GM19463 (cell line): Measurements from ENCODE around the gene CHST1.

Experiments
- ATAC-seq: cut with Tn5 transposase; IDR thresholded peaks from one replicate; pipeline ENCODE4 v1.9.1; 2021; ENCODE audit warnings: mild to moderate bottlenecking, moderate library complexity; ENCODE audit not compliant: unreplicated experiment

Gene CHST1

DNA sequence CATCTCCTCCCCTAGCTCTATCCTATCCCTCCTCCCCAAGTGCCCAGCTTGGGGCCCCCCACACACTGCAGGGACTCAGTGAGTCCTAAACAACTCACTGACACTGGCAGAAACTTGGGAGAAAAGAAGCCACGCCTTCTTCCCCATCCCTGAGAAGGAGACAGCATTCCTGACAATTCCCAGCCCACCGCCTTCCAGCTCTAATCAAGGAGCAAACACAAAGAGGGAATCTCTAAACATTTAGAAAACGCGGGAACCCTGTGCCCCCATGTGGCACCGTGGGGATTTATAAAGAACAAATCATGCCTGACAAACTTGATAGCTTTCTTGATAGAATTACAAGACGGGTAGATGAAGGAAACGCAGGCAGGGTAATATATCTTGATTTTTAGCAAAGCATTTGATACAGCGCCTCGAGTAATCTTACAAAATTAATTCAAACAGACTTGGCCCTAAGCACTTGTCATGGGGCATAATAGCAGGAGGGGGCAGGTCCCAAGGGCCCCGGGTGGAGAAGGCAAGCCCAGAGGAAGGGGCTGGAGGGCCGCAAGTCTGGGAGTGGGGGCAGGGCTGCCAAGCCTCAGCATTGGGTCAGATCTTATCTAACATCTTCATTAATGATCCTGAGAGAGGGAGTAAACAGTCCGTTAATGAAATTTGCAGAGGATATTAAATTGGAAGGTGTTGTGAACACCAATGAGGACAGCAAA is 4.5 kb downstream of the CHST1 start:
- no peak for ATAC-seq

DNA sequence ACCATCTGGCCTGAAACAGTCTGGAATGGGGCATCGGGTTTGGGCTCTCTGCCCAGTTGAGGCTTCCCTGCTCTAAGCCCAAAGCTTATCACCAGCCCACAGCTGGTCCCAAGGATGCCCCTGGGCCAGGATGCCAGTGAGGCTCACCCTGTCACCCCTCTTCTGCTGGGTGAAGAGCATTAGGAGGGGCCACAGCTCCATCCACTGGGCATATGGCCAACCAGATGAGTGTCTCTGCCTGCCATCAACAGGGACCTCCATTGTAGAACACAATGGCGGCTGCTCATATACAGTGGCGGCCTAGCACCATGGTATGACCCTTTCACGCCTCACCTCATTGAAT is 5.6 kb downstream of the CHST1 start:
- no peak for ATAC-seq

DNA sequence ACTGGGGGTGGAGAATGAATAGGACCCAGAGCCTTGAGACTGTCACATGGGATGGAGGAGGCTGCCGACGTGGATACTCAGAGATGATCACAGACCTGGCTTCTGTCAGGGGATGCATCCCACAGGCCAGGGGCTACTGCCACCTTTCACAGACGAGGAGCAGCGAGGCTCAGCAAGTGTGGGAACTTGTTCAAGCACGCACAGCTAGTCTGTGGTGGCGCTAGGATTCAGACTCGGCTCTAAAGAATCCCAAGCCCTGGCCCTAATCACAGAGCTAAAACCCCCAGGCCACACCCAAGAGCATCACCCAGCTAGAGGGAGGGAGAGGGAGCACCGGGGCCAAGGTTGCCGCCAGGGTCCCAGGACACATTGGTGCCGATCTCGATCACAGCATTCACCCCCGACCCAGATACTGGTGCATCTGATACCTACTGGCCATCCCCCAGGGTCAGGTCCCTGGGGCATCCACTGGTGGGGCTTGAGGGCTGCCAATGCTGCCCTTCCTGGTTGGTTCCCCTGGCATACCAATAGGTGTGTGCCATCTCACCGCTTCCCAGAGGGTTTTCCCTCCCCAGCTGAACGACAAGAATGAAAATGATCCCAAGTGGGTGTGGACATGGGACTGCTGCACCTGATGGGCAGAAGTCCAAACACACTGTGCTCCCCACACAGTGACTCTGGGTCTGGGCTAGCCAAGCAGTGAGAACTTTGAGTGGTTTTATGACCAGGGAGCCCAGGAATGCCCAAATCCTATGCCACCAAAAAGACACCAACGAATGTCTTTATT is 6.2 kb downstream of the CHST1 start:
- ATAC-seq = no peak

DNA sequence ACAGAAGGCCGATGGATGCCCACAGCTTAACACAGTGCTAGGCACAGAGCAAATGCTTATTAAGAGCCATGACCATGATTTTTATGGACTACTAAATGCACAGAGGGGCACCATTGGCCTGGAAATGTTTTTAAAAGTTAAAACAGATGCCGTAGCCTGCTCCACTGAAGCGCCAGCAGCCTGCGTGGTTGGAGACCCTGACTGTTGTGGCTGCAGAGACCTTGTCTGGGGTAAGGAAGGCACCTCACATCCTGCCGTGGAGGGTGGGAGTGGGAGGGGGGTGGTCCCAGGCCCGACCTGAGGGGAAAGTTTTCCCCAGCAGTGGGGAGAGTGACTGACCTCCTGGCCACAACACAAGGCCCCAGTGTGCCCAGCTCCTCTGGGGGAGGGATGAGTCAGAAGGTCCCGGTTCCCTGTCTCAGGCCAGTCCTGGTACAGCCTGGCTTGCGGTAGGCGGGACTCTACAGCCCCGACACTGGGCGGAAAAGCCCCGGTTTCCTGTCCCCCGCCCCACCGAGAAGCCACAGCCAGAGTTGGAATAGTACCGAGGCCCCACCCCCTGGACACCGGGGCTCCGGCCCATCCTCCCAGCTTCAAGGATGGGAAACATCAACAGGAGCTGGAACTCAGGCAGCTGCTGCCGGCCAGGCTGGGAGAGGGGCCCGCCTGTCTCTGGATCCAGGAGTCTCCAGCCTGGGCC is 7.0 kb downstream of the CHST1 start:
- ATAC-seq = peak; percentile 78

DNA sequence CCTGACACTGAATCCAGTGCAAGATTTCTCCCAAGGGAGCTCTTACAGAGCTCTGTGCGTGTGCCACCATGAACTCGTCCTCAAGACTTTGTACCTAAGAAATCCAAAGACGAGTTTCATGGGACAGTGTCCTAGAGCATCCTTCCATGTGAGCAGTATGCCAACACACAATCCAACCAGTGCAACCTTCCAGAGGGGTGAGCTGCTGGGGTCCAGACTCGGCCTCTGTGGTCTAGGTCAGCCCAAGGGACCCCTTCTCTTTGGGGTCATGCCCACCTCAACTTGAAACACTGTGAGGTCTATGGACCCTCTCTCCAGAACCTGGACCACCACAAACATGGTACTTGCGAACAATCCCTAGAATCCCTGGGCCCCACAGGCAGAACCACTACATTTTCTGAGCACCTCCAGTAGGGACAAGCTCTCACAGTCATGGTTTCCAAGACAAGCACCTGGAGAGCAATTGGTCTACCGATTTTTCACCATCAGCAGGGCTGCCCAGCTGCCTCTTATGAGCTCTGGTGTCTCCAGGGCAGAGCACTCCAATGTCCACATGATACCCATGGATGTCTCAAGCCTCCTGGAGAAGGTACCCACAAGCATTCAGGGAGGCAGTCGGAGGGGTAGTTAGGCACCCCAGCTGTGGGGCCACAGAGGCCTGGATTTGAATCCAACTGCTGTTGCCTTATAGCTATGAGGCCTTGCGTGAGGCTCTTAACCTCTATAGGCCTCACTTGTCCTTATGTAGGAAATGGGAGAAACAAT is 7.7 kb downstream of the CHST1 start:
- ATAC-seq = no peak

DNA sequence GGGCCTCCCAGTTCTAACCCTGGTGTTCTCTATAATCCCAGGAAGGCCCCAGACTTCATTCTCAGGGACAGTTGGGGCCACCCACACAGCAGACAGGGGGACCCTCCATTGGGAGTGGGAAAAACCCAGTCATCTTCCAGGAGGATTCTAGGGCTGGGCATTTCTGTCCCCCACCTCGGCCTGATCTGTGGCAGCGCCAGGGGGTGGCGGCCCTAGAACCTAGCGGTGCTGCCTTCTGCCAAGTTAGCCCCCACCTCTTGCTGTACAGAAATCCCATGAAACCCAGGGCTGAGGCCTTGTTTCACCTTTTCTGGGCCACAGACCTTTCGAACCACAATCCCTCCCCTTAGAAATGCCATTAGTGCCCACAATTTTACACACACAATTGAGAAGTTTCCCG is 9.6 kb downstream of the CHST1 start:
- no peak for ATAC-seq

DNA sequence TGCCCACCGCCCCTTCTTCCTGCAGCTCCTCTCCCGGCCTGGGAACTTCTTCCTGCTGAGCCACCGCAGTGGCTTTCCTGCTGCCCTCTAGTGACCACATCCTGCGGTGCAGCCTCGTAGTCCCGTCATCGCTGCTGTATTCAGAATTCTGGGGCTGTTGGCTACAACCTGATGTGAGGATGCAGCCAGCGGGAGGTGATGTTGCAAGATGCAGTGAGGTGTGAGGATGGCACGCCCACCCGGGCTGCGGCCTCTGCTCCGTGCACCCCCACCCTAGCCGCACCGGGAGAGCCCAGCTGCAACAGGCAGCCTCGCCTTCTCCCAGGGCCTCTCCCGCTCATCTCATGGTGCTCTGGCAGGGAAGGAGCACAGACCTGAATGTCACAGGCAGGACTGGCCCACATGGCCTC is 10.1 kb downstream of the CHST1 start:
- ATAC-seq = no peak

DNA sequence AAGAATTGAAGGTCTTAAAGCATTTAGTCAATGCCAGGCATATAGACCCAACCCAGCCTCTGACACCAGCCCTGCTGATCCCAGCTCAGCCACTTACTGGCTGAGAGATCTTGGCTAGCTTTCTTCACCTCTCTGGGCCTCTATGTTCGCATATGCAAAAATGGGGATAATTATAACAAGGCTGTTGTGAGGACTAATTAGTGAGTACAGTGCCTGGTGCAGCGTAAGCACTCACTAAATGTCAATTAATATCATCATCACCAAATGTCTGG is 10.5 kb downstream of the CHST1 start:
- no peak for ATAC-seq

DNA sequence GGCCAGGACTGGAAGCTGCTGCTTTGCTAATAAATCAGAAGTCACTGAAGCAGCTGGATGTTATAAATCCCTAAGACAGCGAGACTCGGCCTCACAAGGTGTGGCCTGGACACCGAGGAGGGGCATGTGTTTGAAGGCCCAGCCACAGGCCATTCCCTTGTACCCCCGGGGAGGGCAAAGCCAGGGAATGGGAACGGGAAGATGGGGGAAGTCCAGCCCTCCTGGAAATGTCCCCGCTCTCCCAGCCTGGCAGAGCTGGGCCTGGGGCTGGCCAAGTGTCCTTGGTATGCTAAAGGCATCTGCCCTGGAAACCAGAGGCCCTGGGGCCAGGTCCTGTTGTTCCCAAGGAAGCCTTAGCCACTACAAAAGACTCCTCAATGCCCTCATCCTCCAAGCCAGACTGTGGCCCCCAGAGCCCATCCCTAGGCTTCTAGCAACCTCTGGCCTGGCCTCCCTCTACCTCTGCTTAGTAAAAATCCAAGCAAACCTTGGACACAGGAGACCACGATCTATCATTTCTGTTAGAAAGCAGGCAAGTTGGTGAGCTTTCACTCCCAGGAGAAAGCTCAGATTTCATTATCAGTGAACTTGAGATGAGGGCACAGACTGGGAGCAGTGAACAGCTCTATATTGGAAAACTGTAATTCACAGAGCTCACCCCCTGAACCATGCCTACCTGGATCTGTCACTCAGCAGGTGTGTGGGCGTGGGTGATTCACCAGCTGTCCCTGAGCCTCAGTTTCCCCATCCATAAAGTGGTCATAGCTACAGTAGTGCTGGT is 11.0 kb downstream of the CHST1 start:
- no peak for ATAC-seq

DNA sequence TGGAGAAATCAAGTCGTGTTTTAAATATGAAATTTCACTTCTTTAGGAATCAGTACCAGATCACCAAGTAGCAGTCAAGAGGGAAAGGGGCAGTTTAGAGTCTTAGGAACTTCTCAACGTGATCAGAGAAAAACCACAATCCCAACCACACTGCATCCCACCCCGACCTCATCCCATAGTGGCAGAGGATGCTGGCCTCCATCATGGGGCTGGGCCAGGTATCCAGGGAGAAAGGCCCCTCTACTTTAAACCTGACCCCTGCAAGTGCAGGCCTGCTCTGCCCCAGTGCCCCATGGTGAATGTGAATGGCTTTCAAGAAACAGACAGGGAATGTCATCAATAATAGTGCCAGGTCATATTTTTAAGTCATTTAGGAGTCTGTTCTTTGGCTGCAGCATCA is 12.1 kb downstream of the CHST1 start:
- ATAC-seq = no peak

DNA sequence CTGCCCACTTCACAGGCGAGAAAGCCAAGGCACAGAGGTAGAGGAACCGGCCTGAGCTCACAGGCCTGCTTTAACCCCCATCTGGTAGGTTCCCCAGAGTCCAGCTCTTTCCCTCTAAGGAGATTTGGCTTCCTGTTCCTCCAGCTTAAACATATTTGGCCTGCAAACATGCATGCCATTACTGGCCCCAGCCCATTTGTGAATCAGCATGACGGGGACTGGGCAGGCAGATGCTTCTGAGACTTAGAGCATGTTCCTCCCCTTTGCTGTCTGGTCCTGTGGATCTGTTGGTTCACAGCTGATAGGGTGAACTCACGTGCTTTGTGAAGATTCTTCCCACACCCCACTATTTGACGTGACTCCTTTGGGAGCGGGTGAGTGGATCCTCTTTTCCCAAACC is 12.6 kb downstream of the CHST1 start:
- no peak for ATAC-seq

DNA sequence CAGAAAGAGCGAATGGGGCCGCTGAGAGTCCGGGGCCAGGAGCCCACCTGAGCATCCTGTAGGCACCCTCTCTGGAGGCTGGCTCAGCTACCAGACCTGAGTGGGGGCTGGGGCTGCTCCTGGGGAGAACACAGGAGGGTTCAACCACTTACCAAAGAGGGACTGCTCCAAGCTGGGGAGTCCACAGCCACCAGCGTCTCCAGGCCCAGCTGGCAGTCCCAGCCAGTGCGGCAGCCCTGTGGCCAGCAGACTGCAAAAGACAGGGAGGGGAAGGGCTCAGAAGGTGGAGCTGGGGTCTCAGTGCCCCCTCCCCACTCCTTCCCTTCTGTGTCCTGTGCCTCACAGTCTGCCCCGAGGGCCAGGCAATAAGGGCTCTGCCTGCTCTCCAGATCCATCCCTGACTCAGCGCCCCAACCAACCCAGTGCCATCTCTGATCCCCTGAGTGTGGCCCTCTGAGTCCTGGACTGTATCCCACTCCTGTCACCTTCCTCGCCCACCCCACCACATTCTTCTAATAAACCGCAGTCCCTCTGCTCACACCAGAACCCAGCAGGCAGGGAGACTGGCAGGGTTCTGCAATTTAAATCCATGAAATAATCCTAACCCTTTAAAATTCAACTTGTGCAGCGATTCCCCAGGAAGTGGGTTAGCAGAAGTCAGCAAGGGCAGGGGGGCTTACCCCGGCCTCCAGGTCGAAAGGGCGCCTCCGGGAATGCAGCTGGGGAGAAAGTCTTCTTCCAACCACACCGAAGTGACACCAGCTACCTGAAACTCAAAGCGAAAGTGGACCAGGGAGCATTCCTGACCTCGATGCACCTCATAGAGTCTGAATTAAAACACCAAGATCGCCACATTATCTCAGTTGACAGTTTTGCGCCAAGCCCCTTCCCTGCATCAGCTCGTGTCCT is 13.3 kb downstream of the CHST1 start:
- ATAC-seq = no peak

DNA sequence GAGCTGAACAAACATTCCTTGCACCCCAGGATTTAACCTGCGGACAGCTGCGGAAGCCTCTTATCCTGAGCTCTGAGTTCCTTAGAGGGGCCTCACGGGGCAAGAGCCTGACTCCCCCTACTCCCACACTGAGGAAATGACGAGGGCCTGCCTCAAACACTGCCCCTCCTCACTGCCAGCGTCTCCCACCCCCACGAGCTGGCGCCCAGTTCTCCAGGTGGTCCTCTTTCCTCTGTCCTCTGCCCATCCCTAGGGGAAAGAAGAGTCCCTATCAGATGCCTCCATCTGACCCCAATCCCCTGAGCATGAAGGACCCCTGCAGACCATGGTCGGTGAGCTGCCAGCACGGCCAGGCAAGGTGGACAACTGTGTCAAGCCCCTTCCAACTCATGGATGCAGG is 14.3 kb downstream of the CHST1 start:
- ATAC-seq = no peak

DNA sequence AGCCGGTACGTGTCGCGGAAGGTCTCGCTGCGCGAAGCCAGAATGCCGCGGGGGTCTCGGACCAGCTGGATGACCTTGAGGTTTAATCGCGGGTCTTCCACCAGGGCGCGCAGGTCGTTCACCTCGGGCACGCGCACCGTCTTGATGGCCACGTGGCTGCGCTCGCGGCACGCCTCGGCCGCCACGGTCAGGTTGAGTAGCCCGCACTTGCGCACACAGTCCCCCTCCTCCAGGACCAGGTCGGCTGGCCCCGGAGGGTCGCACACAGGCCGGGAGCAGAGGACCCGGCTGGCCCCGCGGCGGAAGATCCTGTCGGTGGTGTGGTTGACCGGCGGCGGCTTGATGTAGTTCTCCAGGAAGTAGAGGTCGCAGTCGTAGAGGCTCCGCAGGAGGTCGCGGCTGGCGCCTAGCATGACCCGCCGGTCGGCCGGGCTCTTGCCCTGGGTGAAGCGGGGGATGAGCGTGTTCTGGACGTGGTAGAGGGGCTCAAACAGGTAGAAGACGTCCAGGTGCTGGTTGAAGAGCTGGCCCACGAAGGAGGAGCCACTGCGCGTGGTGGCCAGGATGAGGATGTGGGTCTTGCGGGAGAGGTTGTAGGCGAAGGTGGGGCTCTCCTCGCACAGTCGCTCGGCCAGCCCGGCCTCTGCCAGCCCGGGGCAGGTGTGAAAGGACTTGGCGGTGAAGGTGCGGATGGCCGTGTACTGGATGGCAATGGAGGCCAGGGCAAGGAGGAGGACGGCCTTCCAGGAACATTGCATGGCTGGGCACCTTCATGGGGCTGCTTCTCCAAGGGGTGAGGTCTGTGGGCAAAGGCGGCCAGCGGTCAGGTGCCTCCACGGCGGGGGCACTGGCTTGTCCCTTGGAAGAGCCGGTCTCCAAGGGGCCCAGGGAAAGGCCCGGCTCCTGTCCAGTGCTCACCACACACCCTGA is 15.0 kb downstream of the CHST1 start:
- no peak for ATAC-seq

DNA sequence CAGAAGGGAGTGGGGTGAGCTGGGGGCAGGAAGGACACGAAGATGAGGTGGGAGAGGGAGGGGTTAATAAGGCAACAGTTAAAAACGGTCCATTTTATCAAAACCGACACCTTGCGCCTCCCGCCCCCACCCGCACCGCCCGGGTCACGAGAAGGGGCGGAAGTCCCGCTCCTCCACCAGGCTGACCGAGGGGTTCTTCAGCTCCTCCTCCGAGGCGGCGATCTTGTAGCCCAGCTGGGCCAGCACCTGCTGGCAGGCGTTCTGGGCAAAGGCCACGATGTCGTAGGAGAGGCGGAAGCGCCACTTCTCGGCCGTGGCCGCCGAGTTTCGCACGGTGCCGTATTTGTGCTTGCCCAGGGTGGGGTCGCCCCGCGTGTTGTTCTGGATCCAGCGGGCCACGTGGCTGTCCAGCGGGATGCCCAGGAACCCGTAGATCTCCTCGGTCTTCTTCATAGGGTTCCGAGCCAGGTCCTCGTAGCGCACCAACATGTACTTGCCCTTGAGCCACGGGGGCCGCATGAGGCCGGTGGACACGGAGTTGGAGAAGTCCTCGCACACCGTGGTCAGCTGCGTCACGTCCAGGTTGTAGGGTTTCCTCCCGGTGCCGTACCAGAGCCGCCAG is 15.8 kb downstream of the CHST1 start:
- no peak for ATAC-seq

DNA sequence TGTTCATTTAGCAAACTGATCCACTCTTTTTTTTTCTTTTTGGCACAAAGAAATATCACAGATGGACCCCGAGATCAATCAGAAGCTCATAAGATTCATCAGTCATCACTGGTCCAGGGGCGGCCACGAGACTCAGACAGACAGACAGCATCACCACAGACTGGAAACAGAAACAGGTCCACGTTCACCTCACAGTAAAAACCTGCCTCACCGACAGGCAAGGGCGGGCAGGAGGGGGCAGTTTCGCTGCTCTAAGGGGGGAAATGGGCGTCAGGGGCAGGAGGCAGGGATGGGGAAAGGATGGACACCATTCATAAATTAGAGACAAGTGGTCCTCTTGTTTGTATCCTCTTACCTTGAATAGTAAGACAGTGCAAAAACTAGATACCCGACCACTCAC is 16.5 kb downstream of the CHST1 start:
- ATAC-seq = no peak

DNA sequence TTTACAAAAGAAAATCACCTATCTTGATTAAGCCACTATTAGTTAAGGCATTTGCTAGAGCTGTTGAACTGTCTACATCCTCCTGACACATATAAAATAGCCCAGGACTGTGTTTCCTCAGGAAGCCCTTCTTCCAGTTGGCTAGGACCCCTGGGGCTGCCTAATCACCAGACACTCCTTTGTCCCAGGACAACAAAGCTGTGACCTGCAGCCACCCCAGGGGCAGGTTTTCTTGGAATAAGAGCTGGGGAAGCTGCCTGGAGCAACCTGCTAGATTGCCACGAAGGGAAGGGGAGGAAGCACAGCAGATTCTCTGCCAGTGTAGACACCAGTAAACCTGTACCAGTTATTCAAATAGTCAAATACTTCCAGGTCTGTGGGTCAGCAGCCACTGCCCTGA is 17.6 kb downstream of the CHST1 start:
- ATAC-seq = no peak

DNA sequence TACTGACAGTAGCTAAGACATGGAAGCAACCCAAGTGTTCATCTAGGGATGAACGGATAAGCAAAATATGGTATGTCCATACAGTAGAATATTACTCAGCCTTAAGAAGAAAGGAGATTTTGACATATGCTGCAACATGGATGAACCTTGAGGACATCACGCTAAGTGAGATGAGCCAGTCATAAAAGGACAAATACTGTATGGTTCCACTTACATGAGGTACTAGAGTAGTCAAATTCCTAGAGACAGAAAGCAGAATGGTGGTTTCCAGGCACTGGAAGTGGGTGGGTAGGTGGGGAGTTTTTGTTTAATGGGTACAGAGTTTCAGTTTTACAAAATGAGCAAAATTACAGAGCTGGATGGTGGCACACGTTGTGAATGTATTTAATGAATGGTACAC is 18.1 kb downstream of the CHST1 start:
- ATAC-seq = no peak
